GM12892 (cell line): ENCODE measurements around the gene GAK.

Experiments
- POLR2A ChIP-seq: IDR thresholded peaks from 2 replicates; pipeline ENCODE4 v1.6.1; 2011; ENCODE audit warnings: low read depth, low read length, control low read depth
- POLR2AphosphoS5 ChIP-seq: IDR thresholded peaks from 2 replicates; pipeline ENCODE4 v1.6.1; 2011; ENCODE audit warnings: low read depth, low read length, control low read depth
- TAF1 ChIP-seq: IDR thresholded peaks from 2 replicates; pipeline ENCODE4 v1.6.1; 2011; ENCODE audit warnings: low read depth, mild to moderate bottlenecking, control low read depth, low read length, borderline replicate concordance

DNA sequence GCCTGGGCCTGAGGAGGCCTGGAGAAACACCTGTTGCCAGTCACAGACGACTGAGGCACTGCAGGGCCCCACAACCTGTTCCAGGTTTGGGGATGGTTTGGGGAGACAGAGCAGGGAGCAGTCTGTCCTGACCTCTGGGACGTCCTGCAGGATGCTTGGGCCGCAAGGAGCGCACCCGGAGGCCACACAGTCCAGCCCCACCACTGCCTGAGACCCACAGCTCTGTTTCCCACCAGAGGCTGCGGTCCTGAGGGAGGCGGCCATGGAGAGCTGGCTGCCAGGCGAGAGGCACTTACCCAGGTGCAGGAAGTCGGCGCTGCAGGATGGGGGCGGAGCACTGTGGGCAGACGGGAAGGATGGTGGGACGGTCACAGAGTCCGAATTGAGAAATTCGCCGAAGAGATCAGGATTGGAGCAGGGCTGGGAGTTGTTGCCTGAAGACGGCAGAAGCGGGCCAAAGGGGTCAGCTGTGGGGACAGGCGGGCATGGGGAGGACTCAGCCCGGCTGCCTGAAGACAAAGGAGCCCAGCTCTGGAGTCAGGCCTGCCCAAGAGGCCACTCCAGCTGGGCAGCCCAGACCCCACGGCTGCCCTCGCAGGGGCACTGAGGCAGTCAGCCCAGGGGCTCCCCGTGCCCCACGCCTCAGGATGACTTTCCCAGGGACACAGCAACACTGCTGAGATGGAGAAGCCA is 65.9 kb downstream of the GAK start:
- no peak for TF ChIP-seq POLR2A
- no peak for TF ChIP-seq POLR2AphosphoS5
- TF ChIP-seq TAF1, result no peak
